Smooth muscle cell (in vitro differentiated cells): Measurements from ENCODE around the gene MGMT. TPM values are rescaled to one million over a fixed set of nuclear protein-coding genes. Genes with fewer than 3 reads are reported as not detected.

Experiments
- DNase-seq: peaks from one replicate; lab custom pipeline; 2025; ENCODE audit not compliant: unreplicated experiment; lab: John Stamatoyannopoulos, UW
- H2AFZ ChIP-seq: fragments of 200-600 bp; sonication (generic); 2 replicates; pipeline ENCODE4 v1.6.0; 2016; ENCODE audit warnings: antibody characterized with exemption, low read depth, mild to moderate bottlenecking
- H3F3A ChIP-seq: fragments of 200-600 bp; sonication (generic); 2 replicates; pipeline ENCODE4 v1.6.0; 2017; ENCODE audit warnings: antibody characterized with exemption, low read depth
- H3K27ac ChIP-seq: fragments of 200-600 bp; sonication (generic); 2 replicates; pipeline ENCODE4 v1.5.1; 2016; ENCODE audit warnings: low read depth, mild to moderate bottlenecking
- H3K27me3 ChIP-seq: fragments of 200-600 bp; sonication (generic); 2 replicates; pipeline ENCODE4 v1.6.1; 2016; ENCODE audit warnings: low read depth, mild to moderate bottlenecking
- H3K36me3 ChIP-seq: fragments of 200-600 bp; sonication (generic); 2 replicates; pipeline ENCODE4 v1.5.1; 2016; ENCODE audit warnings: low read depth
- H3K4me1 ChIP-seq: fragments of 200-600 bp; sonication (generic); 2 replicates; pipeline ENCODE4 v1.5.1; 2016; ENCODE audit warnings: low read depth
- H3K4me2 ChIP-seq: fragments of 200-600 bp; sonication (generic); 2 replicates; pipeline ENCODE4 v1.6.0; 2016; ENCODE audit warnings: mild to moderate bottlenecking
- H3K4me3 ChIP-seq: fragments of 200-600 bp; sonication (generic); 2 replicates; pipeline ENCODE4 v1.5.1; 2016; ENCODE audit warnings: mild to moderate bottlenecking
- H3K79me2 ChIP-seq: fragments of 200-600 bp; sonication (generic); 2 replicates; pipeline ENCODE4 v1.6.0; 2016; ENCODE audit warnings: low read depth, mild to moderate bottlenecking
- H3K9ac ChIP-seq: fragments of 200-600 bp; sonication (generic); 2 replicates; pipeline ENCODE4 v1.6.0; 2016; ENCODE audit warnings: low read depth
- H3K9me3 ChIP-seq: fragments of 200-600 bp; sonication (generic); replicated peaks from 2 replicates; pipeline ENCODE4 v1.5.1; 2016; ENCODE audit warnings: low read depth
- H4K20me1 ChIP-seq: fragments of 200-600 bp; sonication (generic); 2 replicates; pipeline ENCODE4 v1.6.0; 2016; ENCODE audit warnings: low read depth
- WGBS: methylation state at CpG from one replicate; pipeline ENCODE4 v1.1.7; 2016; ENCODE audit warnings: low lambda C conversion rate; 5-methylcytosine and 5-hydroxymethylcytosine counted together
- polyA plus RNA-seq: library from polyadenylated mRNA; unstranded; fragments of >200 nt; fragmentation: Nextera tagmentation; extraction: Ambion mirVana; gene quantifications from 2 replicates; pipeline ENCODE4 v1.2.1, GENCODE V29; 2016
- total RNA-seq: library from RNA; depleted of rRNA; stranded (reverse); fragments of >200 nt; gene quantifications from 2 replicates; pipeline ENCODE4 v1.2.3, GENCODE V29; 2014
- TF ChIP-seq, protein P1 (sequence below): fragments of 200-600 bp; sonication (generic); IDR thresholded peaks from 2 replicates; pipeline ENCODE4 v1.5.1; 2017; ENCODE audit warnings: borderline replicate concordance, mild to moderate bottlenecking, antibody characterized with exemption; ENCODE audit not compliant: insufficient read depth, poor library complexity, severe bottlenecking

The MGMT gene
- total and polyA plus RNA-seq, 2 experiments from 2014 or later: 21.0 to 33.0 TPM

DNA sequence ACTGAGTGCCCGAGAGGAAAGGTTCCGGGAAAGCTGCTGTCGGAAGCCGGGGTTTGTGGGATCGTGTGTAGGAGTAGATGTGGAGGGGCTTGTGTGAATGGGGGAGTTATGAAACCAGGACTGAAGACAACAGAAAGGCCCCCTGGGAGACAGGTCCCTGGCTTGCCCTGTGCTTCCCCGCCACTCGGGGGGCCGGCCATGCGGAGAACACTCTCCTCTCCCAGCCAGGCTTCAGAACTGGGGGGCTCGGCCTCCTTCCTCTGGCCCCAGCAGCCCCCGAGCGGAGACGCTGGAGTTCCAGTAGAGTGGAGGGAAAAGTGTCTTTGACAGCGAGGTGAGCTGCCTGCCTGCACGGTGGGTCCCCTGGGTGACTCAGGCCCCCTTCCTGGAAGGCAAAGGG, 185.0 kb downstream of the MGMT start:
- H3K4me3 ChIP-seq: no peak overlapping the region
- H3K36me3 ChIP-seq: no peaks in the 10 kb centered on the region
- WGBS: 94% methylated on average over 13 of the region's 15 CpGs
- peaks cover 6% of the 10 kb centered on the region for H3K4me1 ChIP-seq
- H3K79me2 ChIP-seq: no peaks in the 10 kb centered on the region
- H2AFZ ChIP-seq: no peak overlapping the region
- H3F3A ChIP-seq: no peaks in the 10 kb centered on the region
- DNase-seq: no peak
- no peaks in the 10 kb centered on the region for H3K27me3 ChIP-seq
- TF ChIP-seq, protein P1, sequence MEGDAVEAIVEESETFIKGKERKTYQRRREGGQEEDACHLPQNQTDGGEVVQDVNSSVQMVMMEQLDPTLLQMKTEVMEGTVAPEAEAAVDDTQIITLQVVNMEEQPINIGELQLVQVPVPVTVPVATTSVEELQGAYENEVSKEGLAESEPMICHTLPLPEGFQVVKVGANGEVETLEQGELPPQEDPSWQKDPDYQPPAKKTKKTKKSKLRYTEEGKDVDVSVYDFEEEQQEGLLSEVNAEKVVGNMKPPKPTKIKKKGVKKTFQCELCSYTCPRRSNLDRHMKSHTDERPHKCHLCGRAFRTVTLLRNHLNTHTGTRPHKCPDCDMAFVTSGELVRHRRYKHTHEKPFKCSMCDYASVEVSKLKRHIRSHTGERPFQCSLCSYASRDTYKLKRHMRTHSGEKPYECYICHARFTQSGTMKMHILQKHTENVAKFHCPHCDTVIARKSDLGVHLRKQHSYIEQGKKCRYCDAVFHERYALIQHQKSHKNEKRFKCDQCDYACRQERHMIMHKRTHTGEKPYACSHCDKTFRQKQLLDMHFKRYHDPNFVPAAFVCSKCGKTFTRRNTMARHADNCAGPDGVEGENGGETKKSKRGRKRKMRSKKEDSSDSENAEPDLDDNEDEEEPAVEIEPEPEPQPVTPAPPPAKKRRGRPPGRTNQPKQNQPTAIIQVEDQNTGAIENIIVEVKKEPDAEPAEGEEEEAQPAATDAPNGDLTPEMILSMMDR: no peak
- H3K27ac ChIP-seq: no peak overlapping the region
- H3K9ac ChIP-seq: no peak overlapping the region
- H3K9me3 ChIP-seq: no peaks in the 10 kb centered on the region
- no peak overlapping the region for H3K4me2 ChIP-seq
- H4K20me1 ChIP-seq: no peaks in the 10 kb centered on the region

DNA sequence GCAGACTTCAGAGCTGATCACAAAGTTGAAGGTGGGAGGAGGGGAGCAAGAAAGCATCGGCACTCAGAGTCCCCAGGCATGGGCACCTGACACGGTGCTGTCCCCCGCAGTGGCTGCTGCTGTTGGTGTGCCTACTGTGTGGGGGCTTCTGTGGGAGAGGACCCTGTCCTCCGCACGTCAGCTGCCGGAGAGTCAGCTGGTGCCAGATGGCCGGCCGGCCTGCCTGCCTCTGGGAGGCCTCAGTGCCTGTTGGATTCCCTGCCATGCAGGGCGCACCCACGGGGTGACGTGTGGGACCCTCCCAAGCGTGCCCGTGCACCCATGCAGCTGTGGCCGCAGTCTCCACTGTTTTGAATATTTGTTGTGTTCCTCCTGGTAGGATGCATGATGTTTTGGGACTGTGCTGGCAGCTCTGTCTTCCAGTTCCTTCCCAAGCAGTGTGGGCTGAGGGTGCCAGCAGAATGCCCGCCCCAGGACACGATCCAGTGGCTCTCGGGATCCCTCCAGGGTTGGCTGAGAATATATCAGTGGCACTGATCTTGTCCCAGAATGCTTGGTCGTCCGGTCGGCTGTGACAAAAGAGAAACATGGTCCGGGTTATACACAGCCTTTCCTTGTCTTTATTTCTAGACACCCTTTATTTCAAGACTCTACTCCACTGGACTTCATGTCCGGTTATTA, 185.6 kb downstream of the MGMT start:
- no peak overlapping the region for H2AFZ ChIP-seq
- no peaks in the 10 kb centered on the region for H3K79me2 ChIP-seq
- H3K9me3 ChIP-seq: no peaks in the 10 kb centered on the region
- no peaks in the 10 kb centered on the region for H4K20me1 ChIP-seq
- peaks cover 6% of the 10 kb centered on the region for H3K4me1 ChIP-seq
- no peaks in the 10 kb centered on the region for H3K36me3 ChIP-seq
- no peak for DNase-seq
- no peaks in the 10 kb centered on the region for H3F3A ChIP-seq
- no peak overlapping the region for H3K9ac ChIP-seq
- H3K27ac ChIP-seq: no peak overlapping the region
- TF ChIP-seq, protein P1: no peak
- no peak overlapping the region for H3K4me3 ChIP-seq
- no peaks in the 10 kb centered on the region for H3K27me3 ChIP-seq
- H3K4me2 ChIP-seq: no peak overlapping the region
- WGBS: 94% methylated on average over 22 of the region's 22 CpGs

DNA sequence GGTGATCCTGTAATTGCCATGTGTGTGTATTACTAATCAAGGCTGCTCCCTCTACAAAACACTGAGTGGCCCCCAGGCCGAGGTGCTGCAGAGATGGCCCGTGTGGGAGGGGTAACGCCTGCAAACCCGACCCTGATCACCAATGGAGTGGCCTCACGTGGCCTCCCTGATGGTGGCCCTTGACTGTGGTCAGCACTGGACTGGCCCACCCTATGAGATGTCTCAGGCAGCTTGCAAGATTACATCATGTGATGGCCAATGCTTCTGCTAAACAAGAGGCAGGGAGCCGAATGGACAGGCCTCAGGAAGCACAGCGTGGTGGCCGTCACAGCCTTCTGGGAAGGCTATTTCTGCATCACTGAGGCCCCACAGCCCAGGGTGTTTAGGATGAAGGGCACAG, 186.4 kb downstream of the MGMT start:
- no peaks in the 10 kb centered on the region for H3F3A ChIP-seq
- no peaks in the 10 kb centered on the region for H3K9me3 ChIP-seq
- H3K27ac ChIP-seq: no peak overlapping the region
- no peak for DNase-seq
- WGBS: 89% methylated on average over 8 of the region's 8 CpGs
- no peak overlapping the region for H2AFZ ChIP-seq
- peaks cover 5% of the 10 kb centered on the region for H3K4me1 ChIP-seq
- TF ChIP-seq, protein P1: no peak
- H3K36me3 ChIP-seq: no peaks in the 10 kb centered on the region
- H4K20me1 ChIP-seq: no peaks in the 10 kb centered on the region
- H3K4me2 ChIP-seq: no peak overlapping the region
- H3K4me3 ChIP-seq: no peak overlapping the region
- no peak overlapping the region for H3K9ac ChIP-seq
- H3K27me3 ChIP-seq: no peaks in the 10 kb centered on the region
- H3K79me2 ChIP-seq: no peaks in the 10 kb centered on the region

DNA sequence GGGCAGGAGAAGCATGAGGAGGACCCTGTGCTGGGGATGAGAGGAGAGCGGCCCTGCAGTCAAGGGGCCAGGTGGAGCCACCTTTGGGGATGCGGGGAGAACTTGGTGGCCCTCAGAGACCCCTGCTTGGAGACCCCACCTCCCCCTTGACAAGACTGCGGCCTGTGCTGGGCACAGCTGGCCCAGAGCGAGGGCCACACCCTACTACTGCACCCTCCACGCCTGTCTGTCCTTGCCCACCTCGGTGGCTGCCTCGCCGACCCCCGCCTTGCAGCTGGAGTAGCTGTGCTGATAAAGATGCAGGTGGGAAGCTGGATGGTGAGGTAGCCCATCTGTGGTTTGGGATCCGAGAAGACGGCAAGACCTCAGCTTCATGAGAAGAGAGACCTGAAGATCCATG, 186.8 kb downstream of the MGMT start:
- Histone ChIP-seq H3K4me1 (peaks cover under 1% of the 10 kb centered on the region), H3K9ac (no peak overlapping the region), H3F3A (no peaks in the 10 kb centered on the region), H3K27me3 (no peaks in the 10 kb centered on the region), H3K4me3 (no peak overlapping the region), H3K27ac (no peak overlapping the region), H3K36me3 (no peaks in the 10 kb centered on the region), H3K79me2 (no peaks in the 10 kb centered on the region), H4K20me1 (no peaks in the 10 kb centered on the region), H3K9me3 (no peaks in the 10 kb centered on the region), H3K4me2 (no peak overlapping the region), H2AFZ (no peak overlapping the region)
- TF ChIP-seq, protein P1: no peak
- no peak for DNase-seq
- 95% methylated on average over 11 of the region's 11 CpGs for WGBS
